Measurements from ENCODE around the gene DNAJA1. TPM values are rescaled to one million over a fixed set of nuclear protein-coding genes. Genes with fewer than 3 reads are reported as not detected.

The DNAJA1 gene
- total RNA-seq, 1 donor from 2014 or later = 125 TPM

Other genes starting within 250 kb of the DNAJA1 start
- not detected for gene TMEM215, start 241.7 kb upstream of the DNAJA1 start, total RNA-seq
- 24.9 TPM for gene APTX, start 23.6 kb upstream of the DNAJA1 start, total RNA-seq
- 19.2 TPM for gene SMU1, start 51.4 kb downstream of the DNAJA1 start, total RNA-seq
- 80.1 TPM for gene B4GALT1, start 142.1 kb downstream of the DNAJA1 start, total RNA-seq
- gene SPINK4, start 214.9 kb downstream of the DNAJA1 start, total RNA-seq = not detected
- gene BAG1, start 239.4 kb downstream of the DNAJA1 start, total RNA-seq = 116 TPM
- 77.8 TPM for gene CHMP5, start 239.8 kb downstream of the DNAJA1 start, total RNA-seq

Measured in upper lobe of right lung (tissue), 1 donor.